Activated CD4-positive, CD25-positive, alpha-beta regulatory T cell treated with anti-CD3 and anti-CD28 coated beads, Interleukin-2, amount 50 U/mL, for 16 hours (primary cell): Measurements from ENCODE around the gene ZNF593.

ENCODE experiments used
- DNase-seq: peaks from one replicate; pipeline ENCODE4 v3.0.0-alpha.2; 2020; ENCODE audit warnings: low read depth, low spot score

Gene ZNF593

DNA sequence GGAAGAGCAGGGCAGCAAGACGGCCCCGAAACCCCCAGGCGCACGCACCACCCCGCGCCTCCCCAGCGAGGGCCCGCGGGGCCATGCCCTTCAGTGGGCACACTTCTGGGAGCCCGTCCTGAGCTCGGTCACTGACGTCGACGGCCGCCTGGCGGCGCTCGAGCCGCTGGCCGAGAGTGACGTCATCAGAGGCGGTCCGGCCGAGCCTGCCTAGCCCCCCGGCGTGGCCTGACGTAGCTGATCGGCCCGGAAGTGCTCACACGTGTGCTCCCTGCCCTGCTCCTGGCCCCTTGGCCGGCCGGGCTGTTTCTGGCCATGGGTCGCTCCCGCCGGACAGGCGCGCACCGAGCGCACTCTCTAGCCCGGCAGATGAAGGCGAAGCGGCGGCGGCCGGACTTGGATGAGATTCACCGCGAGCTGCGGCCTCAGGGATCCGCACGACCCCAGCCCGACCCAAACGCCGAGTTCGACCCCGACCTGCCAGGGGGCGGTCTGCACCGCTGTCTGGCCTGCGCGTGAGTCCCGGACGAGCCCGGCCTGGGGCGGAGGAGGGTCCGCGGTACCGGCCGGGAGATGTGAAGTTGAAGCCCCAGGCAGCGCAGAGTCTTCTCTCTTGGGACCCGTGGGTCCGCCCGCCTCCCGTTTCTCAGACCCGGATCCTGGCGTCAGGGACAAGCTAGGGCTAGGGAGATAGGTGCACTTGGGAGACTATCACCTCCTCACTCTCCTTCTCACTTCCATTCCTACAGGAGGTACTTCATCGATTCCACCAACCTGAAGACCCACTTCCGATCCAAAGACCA, at the start of gene ZNF593:
Gene ZNF593, plus strand, starts transcription at position 240 of the 803 bp plus-strand sequence. Its CDS starts 76 bp downstream, at position 316.
- DNase-seq, result peak; percentile 67

DNA sequence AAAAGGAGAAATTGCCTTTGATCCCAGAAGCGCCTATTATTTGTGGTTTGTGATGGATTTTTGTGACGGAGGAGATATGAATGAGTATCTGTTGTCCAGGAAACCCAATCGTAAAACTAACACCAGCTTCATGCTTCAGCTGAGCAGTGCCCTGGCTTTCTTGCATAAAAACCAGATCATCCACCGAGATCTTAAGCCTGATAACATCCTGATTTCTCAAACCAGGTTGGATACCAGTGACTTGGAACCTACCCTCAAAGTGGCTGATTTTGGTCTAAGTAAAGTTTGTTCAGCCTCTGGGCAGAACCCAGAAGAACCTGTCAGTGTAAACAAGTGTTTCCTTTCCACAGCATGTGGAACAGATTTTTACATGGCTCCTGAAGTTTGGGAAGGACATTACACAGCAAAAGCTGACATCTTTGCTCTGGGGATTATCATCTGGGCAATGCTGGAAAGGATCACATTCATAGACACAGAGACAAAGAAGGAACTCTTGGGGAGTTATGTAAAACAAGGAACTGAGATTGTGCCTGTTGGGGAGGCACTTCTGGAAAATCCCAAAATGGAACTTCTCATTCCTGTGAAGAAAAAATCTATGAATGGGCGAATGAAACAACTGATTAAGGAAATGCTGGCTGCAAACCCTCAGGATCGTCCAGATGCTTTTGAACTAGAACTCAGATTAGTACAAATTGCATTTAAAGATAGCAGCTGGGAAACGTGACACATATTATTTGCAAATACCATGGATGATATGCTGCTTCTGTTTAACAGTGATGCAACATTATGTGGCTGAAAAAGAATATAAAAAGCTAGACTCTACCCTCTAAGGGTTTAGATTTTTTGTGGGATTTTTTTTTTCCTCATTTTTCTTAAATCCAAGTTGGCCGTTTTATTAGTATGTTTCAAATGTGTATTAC, 47.6 kb upstream of the ZNF593 start:
- no peak for DNase-seq

DNA sequence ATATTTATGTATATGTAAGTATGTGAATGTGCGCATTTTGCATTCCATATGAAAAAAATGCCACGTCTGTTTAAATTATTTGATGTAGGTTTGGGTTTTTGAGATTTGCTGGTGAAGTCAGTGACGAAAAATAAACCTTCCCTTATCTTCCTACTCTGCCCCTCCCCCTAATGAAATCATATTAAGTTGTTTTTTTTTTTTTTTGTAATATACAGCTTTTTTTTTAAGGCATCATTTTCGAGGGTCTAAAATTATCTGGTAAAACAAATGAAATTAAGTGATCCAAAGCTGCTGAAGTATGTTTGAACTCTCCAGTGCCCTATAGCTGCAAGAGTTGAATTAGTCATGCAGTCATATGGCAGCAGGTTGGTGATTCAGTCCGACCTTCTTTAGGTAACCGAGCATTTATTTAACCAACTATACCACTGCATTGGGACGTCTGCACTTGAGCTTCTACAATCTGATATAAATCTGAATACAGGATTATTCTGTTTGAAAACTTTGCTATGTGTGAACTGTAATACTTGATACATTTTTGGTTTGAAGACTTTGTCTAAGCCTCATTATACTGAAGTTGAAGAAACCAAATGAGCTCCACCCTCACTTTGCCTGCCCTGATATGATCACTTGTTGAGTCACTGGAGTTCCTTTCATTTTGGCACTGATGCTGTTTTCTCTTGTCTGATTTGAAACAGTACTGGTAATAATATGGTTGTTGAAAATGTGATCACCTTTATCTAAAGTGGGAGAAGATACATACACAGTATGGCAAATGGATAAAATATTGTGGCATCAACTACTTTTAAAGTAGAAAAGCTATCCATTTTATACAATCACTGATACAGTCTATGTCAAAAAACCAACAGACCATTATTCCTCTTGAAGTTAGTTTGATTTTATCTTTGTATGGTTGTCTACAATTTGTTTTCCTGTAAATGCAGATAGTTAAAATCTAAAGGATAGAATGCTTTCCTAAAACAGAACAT, 46.4 kb upstream of the ZNF593 start:
- no peak for DNase-seq

GRCh38 chr1:26124418-26125331, 45.0 kb upstream of the ZNF593 start:
- no peak for DNase-seq

DNA sequence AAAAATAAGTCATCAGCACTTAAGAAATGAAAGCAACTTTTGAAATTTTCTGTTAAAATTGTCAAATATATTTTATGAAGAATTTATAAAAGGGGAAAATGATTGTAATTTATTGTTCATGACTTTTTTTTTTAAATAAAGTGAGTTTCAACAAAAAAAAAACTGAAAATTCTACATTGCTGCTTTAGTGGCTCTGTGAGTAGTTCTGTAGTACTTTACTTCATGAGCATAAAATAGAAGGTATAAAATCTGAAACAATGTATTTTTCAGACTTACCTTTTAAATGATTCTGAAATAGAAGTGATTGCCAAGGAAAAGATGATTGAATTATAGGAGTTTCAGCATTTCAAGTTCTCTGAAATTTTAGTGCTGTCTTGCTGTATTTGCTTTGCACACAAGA, 44.3 kb upstream of the ZNF593 start:
- no peak for DNase-seq

- DNase-seq, result no peak
Measured at GRCh38 chr1:26125946-26126320, 43.8 kb upstream of the ZNF593 start.

- peak; percentile 40 for DNase-seq
Measured at GRCh38 chr1:26126321-26127084, 43.2 kb upstream of the ZNF593 start.

DNA sequence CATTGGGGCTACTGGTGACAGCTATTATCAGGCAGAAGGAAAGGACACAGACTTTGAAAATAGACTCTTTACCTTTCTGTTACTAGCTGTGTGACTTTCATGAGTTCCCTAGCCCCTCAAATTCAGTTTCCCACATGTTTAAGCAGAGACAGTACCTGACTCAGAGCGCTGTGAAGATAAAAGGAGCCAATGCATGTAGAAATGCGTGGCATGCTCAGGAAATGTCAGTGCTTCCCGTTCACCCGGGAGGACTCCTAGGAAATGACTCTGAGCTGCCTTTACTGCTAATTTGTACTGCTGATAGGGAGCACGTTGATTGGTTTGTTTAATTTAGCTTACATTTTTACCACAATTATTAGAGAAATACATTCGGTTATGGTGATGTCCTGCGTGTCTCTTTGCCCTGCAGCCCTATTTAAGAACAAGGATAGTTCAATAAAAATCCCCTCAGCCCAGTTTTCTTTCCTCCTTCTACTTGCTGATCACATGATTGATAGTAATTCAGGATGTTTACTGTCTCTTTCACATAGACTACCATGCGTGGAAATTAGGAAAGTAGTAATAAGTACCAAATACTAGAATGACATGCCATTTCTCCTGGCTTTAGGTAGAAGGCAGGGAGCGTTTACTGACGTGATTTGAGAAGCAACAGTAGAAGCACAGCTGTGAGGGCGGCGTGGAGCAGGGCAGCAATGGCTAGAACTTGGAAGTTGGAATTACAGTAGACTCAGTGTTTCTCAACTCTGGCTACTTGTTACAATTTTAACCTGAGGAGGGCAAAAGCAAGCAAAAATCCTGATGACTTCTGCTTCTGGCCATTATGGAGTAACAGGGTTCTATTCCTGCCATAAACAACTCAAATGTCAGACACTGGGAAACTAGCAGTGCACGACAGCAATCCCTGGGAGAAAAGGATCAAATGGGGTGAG, 42.2 kb upstream of the ZNF593 start:
- no peak for DNase-seq

DNA sequence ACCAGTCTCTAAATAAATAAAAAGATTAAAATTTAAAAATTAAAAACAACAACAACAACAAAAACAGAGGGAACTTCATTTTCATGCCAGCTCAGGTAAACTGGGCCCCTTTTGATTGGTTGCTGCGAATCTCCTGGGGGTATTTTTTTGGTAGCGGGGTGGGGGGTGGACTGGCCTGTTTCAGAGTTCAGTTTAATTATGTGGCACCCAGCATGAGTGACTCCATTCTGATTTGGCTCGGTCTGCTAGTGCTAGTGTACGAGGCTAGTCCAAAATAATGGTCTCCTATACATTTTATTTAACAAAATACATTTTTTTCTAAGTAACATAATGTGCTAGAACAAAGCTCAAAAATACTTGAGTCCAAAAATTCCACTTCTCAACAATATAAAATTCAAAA, 39.9 kb upstream of the ZNF593 start:
- no peak for DNase-seq

DNA sequence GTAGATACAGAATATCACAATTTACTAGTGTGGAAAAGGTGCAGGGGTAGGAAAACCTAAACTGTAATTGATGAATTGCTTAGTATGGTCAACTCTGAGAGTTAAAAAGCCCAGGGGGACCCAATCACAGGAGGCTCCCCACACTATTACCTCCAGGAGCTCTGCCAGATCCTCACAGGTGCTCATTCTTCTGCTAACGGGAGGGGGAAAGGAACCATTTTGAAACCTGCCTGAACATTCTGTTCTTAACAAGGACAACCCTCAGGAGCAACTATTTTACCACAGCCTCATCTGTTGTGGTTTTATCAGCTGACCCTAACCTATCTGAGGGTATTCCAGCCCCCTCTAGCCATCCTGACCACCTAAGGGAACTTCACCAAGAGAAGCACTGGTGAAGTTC, 39.0 kb upstream of the ZNF593 start:
- no peak for DNase-seq

GRCh38 chr1:26132128-26132833, 37.4 kb upstream of the ZNF593 start:
- DNase-seq, result no peak

DNA sequence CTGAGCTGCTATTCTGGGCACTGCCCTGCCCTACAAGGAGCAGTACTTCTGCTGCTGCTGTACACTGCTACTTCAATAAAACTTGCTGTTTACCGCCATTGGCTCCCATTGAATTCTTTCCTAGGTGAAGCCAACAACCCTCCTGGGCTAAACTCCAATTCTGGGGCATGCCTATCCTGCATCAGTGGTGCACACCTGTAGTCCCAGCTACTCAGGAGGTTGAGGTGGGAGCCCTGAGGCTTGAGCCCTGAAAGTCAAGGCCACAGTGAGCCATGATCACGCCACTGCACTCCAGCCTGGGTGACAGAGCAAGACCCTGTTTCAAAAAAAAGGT, 36.9 kb upstream of the ZNF593 start:
- DNase-seq, result no peak

GRCh38 chr1:26134466-26134865, 35.2 kb upstream of the ZNF593 start:
- DNase-seq, result no peak

- no peak for DNase-seq
Measured at GRCh38 chr1:26138974-26139558, 30.6 kb upstream of the ZNF593 start.

DNA sequence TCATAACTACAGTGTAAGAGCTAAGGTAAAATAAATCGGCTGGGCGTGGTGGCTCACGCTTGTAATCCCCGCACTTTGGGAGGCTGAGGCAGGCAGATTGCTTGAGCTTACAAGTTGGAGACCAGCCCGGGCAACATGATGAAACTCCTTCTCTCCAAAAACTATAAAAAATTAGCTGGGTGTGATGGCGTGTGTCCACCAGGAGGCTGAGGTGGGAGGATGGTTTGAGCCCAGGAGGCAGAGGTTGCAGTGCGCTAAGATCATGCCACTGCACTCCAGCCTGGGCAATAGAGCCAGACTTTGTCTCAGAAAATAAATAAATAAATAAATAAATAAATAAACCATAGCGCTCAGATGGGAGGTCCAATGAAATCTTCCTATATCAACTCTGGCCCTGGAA, 27.5 kb upstream of the ZNF593 start:
- no peak for DNase-seq

- peak; percentile 57 for DNase-seq
Measured at GRCh38 chr1:26145041-26145959, 24.4 kb upstream of the ZNF593 start.

- DNase-seq, result no peak
Measured at GRCh38 chr1:26145960-26146294, 23.8 kb upstream of the ZNF593 start.
